H1 (cell line): ENCODE results near the gene RBM4. TPM values are rescaled to one million over a fixed set of nuclear protein-coding genes. Genes with fewer than 3 reads are reported as not detected.

Experiments used
- ATF3 ChIP-seq: IDR thresholded peaks from 2 replicates; pipeline ENCODE4 v1.6.1; 2011; ENCODE audit warnings: low read depth, mild to moderate bottlenecking, low read length; ENCODE audit not compliant: insufficient read depth
- CEBPB ChIP-seq: IDR thresholded peaks from 2 replicates; pipeline ENCODE4 v1.6.1; 2012; ENCODE audit warnings: low read depth, low read length
- HDAC2 ChIP-seq, 2 experiments: fragments of 300-600 bp in 1 of 2; sonication (generic) in 1 of 2; IDR thresholded peaks; 2 replicates each; pipeline ENCODE4 v1.6.1; 2011 to 2012; ENCODE audit warnings: low read depth in 2 of 2, low read length in 2 of 2, mild to moderate bottlenecking in 2 of 2, moderate library complexity in 2 of 2, borderline replicate concordance in 1 of 2, inconsistent platforms in 1 of 2
- JUN ChIP-seq: IDR thresholded peaks from 2 replicates; pipeline ENCODE4 v1.6.1; 2011; ENCODE audit warnings: low read depth, mild to moderate bottlenecking, improper control_type of control experiment, low read length
- MAFK ChIP-seq: IDR thresholded peaks from 2 replicates; pipeline ENCODE4 v1.6.1; 2012; ENCODE audit warnings: low read depth, mild to moderate bottlenecking, improper control_type of control experiment, low read length
- RXRA ChIP-seq: IDR thresholded peaks from 2 replicates; pipeline ENCODE4 v1.6.1; 2011; ENCODE audit warnings: low read depth, mild to moderate bottlenecking, low read length, moderate library complexity; ENCODE audit not compliant: insufficient read depth
- polyA plus RNA-seq, 7 experiments: library from polyadenylated mRNA; depleted of rRNA in 3 of 7; stranded (reverse) in 5 of 7; unstranded in 2 of 7; fragments of >200 nt in 5 of 7; fragments of 200-250 nt in 2 of 7; gene quantifications; 1 replicate in 5 of 7; 2 replicates in 1 of 7; 4 replicates in 1 of 7; pipeline versions ENCODE4 v1.2.1 to v1.2.3, GENCODE V29; 2011 to 2013; ENCODE audit warnings: missing spikeins in 2 of 7, mixed read lengths in 2 of 7
- total RNA-seq: library from RNA; stranded (reverse); fragmentation: NEBNext Ultra II Directional; extraction: Animal tissue kit (Norgen Biotek cat#: 25700); gene quantifications from 2 replicates; pipeline ENCODE4 v1.2.1, GENCODE V29; 2021

The RBM4 gene
- total and polyA plus RNA-seq, 2 of the 8 experiments (the other 6 are each of a cell fraction or from before 2014, with no cell fraction given): 192 to 330 TPM

- no peak for TF ChIP-seq RXRA
- TF ChIP-seq HDAC2 (IDR thresholded peaks at IDR 0.05; ENCODE audit: borderline replicate concordance in 1 of 2, low read depth in 2 of 2, low read length in 2 of 2): no peak
- no peak for TF ChIP-seq ATF3
- no peak for TF ChIP-seq JUN
- no peak for TF ChIP-seq MAFK
- TF ChIP-seq CEBPB: no peak
- TF ChIP-seq, all 59 proteins: peak for 0
These were observed 2.1 kb upstream of the RBM4 start (continued) for GRCh38 chr11:66636411-66636810.
